ENCODE data around the gene HTT. TPM values are rescaled to one million over a fixed set of nuclear protein-coding genes. Genes with fewer than 3 reads are reported as not detected.

The HTT gene
- total and polyA plus RNA-seq, 2 of the 8 experiments (the other 6 are each of a cell fraction or from before 2014, with no cell fraction given): 24.0 to 71.0 TPM

DNA sequence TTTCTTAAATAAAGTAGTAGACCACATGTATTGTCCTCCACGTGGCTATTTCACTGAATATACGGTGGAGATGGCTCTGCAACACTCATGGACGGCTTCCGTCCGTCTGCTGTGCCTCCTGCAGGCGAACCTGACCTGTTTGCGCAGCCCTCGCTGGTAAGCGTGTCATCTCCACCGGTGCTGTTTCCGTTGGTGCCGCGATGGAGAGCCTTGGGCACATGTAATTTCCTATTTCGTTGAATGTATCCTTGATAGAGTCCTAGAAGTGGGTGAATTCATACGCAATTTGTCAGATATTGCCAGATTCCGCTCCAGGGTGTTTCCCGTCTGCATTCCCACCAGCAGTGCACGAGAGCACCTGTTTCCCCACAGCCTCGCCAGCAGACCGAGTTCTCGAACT, 48.6 kb upstream of the HTT start:
- Histone ChIP-seq H2BK12ac (ENCODE audit: low read depth, low read length) (no peak overlapping the region), H3K9ac (replicated peaks in 1 of 4; ENCODE audit: extremely low read depth in 1 of 4, low read depth in 3 of 4, low read length in 3 of 4) (no peak overlapping the region), H4K8ac (ENCODE audit: extremely low read depth, insufficient read depth, low read length) (no peak overlapping the region), H3K27ac (ENCODE audit: low read depth, low read length) (no peak overlapping the region), H3K27me3 (replicated peaks in 1 of 4; ENCODE audit: control insufficient read depth in 3 of 4, extremely low read depth in 1 of 4, insufficient read depth in 3 of 4, low read length in 3 of 4) (no peaks in the 10 kb centered on the region; a peak in 1 of 7 replicates), H3K23me2 (ENCODE audit: low read depth, low read length) (no peaks in the 10 kb centered on the region), H4K5ac (ENCODE audit: insufficient read length, low read depth, low read length) (no peak overlapping the region), H4K91ac (replicated peaks; ENCODE audit: insufficient read length, low read length) (no peak overlapping the region), H3K23ac (ENCODE audit: insufficient read length) (no peak overlapping the region), H3K79me2 (ENCODE audit: control insufficient read depth in 1 of 2, insufficient read depth in 2 of 2, low read length in 2 of 2) (no peaks in the 10 kb centered on the region), H4K20me1 (replicated peaks in 1 of 2; ENCODE audit: control insufficient read depth in 1 of 2, insufficient read depth in 2 of 2, low read length in 2 of 2) (no peaks in the 10 kb centered on the region), H3K4me2 (ENCODE audit: insufficient read depth in 1 of 2, low read depth in 2 of 2, low read length in 2 of 2) (no peak overlapping the region), H2AFZ (ENCODE audit: low read length) (no peak overlapping the region), H3K14ac (ENCODE audit: insufficient read length) (no peak overlapping the region), H2BK5ac (ENCODE audit: low read depth, low read length) (no peak overlapping the region), H3K4me3 (ENCODE audit: extremely low read depth in 1 of 4, insufficient read depth in 2 of 4, low read depth in 3 of 4, low read length in 4 of 4) (no peak overlapping the region), H3K79me1 (ENCODE audit: low read depth, low read length) (no peaks in the 10 kb centered on the region), H3K18ac (ENCODE audit: extremely low read depth, low read length) (no peak overlapping the region), H3K36me3 (ENCODE audit: control insufficient read depth in 2 of 4, insufficient read depth in 4 of 4, low read length in 3 of 4) (no peaks in the 10 kb centered on the region), H2BK20ac (ENCODE audit: low read length) (no peak overlapping the region), H3K4ac (replicated peaks; ENCODE audit: insufficient read length, low read depth, low read length) (no peak overlapping the region), H3K9me3 (ENCODE audit: insufficient read depth in 2 of 2, low read depth in 1 of 2, low read length in 1 of 2) (no peaks in the 10 kb centered on the region), H2BK15ac (ENCODE audit: low read length) (no peak overlapping the region), H3K56ac (replicated peaks; ENCODE audit: insufficient read length, low read depth, low read length) (no peak overlapping the region), H2BK120ac (replicated peaks; ENCODE audit: low read depth, low read length) (no peak overlapping the region), H3K4me1 (replicated peaks in 1 of 4; ENCODE audit: control insufficient read depth in 3 of 4, insufficient read depth in 4 of 4, low read length in 3 of 4) (peaks cover 0 to 7% (median 1%) of the 10 kb centered on the region in 4 experiments; a peak in 4 of 7 replicates), H2AK5ac (ENCODE audit: low read depth, low read length) (no peak overlapping the region)
- POLR2A ChIA-PET (ENCODE audit: partially characterized antibody): no interaction called here
- 92% methylated on average over 21 of the region's 21 CpGs; no CpG with 5 or more reads in 1 of the 2 experiments for WGBS, 2 experiments (ENCODE audit: extremely low coverage in 1 of 2, insufficient coverage in 1 of 2, insufficient read length in 1 of 2, insufficient replicate concordance in 2 of 2, low coverage in 1 of 2, low lambda C conversion rate in 2 of 2, missing lambda C conversion rate in 1 of 2)
- TF ChIP-seq SIRT6 (IDR thresholded peaks at IDR 0.05; ENCODE audit: low read length) (no peak), GABPA (IDR thresholded peaks at IDR 0.05; ENCODE audit: borderline replicate concordance, insufficient read depth, low read length) (no peak), PHF8 (conservative IDR thresholded peaks at IDR 0.05; ENCODE audit: low read depth, low read length) (no peak), RNF2 (IDR thresholded peaks at IDR 0.05; ENCODE audit: borderline replicate concordance, low read depth, low read length, missing control alignments, poor library complexity, severe bottlenecking) (no peak), RXRA (IDR thresholded peaks at IDR 0.05; ENCODE audit: insufficient read depth, low read depth, low read length) (no peak), EP300 (IDR thresholded peaks at IDR 0.05; ENCODE audit: borderline replicate concordance in 1 of 2, low read depth in 2 of 2, low read length in 2 of 2) (no peak), TBP (IDR thresholded peaks at IDR 0.05; ENCODE audit: low read depth, low read length) (no peak), KDM4A (IDR thresholded peaks at IDR 0.05; ENCODE audit: low read depth, low read length, severe bottlenecking) (no peak), RBBP5 (IDR thresholded peaks at IDR 0.05; ENCODE audit: borderline replicate concordance, low read depth, low read length) (no peak)
- TF ChIP-seq, protein P1, sequence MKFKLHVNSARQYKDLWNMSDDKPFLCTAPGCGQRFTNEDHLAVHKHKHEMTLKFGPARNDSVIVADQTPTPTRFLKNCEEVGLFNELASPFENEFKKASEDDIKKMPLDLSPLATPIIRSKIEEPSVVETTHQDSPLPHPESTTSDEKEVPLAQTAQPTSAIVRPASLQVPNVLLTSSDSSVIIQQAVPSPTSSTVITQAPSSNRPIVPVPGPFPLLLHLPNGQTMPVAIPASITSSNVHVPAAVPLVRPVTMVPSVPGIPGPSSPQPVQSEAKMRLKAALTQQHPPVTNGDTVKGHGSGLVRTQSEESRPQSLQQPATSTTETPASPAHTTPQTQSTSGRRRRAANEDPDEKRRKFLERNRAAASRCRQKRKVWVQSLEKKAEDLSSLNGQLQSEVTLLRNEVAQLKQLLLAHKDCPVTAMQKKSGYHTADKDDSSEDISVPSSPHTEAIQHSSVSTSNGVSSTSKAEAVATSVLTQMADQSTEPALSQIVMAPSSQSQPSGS (IDR thresholded peaks at IDR 0.05; ENCODE audit: low read length): no peak
- DNase-seq (ENCODE audit: low read depth in 1 of 2, low spot score in 2 of 2) (no peak), FAIRE-seq (no peak)
- CTCF ChIA-PET (ENCODE audit: partially characterized antibody): no interaction called here
